GM23338 (cell line): ENCODE results near the gene EBLN1.

Experiments used
- CREB1 ChIP-seq: fragments of 250-450 bp; sonication (Bioruptor Pico); IDR thresholded peaks from 2 replicates; pipeline ENCODE4 v1.5.0; 2020; ENCODE audit warnings: low read depth, mild to moderate bottlenecking, moderate library complexity
- EZH2 ChIP-seq: fragments of 200-600 bp; sonication (generic); IDR thresholded peaks from one replicate; pipeline ENCODE4 v1.8.0; 2017; ENCODE audit warnings: antibody characterized with exemption, mild to moderate bottlenecking, low read depth; ENCODE audit not compliant: unreplicated experiment
- EZH2phosphoT487 ChIP-seq: fragments of 200-600 bp; sonication (generic); IDR thresholded peaks from one replicate; pipeline ENCODE4 v1.8.1; 2018; ENCODE audit warnings: antibody characterized with exemption; ENCODE audit not compliant: unreplicated experiment
- JUNB ChIP-seq: IDR thresholded peaks from one replicate; pipeline ENCODE4 v1.6.1; 2016; ENCODE audit warnings: antibody characterized with exemption; ENCODE audit not compliant: unreplicated experiment
- POLR2AphosphoS5 ChIP-seq: IDR thresholded peaks from 2 replicates; pipeline ENCODE4 v1.6.1; 2016; ENCODE audit warnings: antibody characterized with exemption, low read depth
- ZNF114 ChIP-seq: fragments of 250-450 bp; sonication (Bioruptor Pico); IDR thresholded peaks from 2 replicates; pipeline ENCODE4 v1.5.0; 2020; ENCODE audit warnings: mild to moderate bottlenecking, moderate library complexity
- TF ChIP-seq, protein P1 (sequence below), 2 experiments: fragments of 200-600 bp in 1 of 2; sonication (generic) in 1 of 2; conservative IDR thresholded peaks; 2 replicates each; pipeline versions ENCODE4 v1.5.1 to v1.6.1; 2016 to 2017; ENCODE audit warnings: antibody characterized with exemption in 2 of 2, low read depth in 2 of 2, mild to moderate bottlenecking in 2 of 2, moderate library complexity in 1 of 2
- TF ChIP-seq, protein P2 (sequence below): IDR thresholded peaks from one replicate; pipeline ENCODE4 v1.6.1; 2018; ENCODE audit warnings: antibody characterized with exemption; ENCODE audit not compliant: unreplicated experiment
- TF ChIP-seq, protein P3 (sequence below): fragments of 250-450 bp; sonication (Bioruptor Pico); IDR thresholded peaks from 2 replicates; pipeline ENCODE4 v1.5.0; 2020; ENCODE audit warnings: mild to moderate bottlenecking, moderate library complexity

DNA sequence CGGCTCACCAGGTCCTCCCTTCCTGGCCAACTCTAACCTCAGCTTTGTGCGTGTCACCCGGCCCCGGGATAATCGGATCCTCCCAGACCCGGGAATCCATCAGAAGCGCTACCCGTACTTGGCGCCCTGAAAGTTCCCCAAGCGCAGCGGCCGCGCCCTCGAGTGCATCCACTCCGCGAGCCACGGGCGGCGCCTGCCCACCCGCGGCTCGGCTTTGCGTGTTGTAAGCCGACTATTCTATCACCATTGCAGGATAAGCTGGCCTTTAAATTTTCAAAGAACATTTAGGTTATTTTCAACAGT lies 35.7 kb upstream of the EBLN1 start:
- TF ChIP-seq, protein P1, sequence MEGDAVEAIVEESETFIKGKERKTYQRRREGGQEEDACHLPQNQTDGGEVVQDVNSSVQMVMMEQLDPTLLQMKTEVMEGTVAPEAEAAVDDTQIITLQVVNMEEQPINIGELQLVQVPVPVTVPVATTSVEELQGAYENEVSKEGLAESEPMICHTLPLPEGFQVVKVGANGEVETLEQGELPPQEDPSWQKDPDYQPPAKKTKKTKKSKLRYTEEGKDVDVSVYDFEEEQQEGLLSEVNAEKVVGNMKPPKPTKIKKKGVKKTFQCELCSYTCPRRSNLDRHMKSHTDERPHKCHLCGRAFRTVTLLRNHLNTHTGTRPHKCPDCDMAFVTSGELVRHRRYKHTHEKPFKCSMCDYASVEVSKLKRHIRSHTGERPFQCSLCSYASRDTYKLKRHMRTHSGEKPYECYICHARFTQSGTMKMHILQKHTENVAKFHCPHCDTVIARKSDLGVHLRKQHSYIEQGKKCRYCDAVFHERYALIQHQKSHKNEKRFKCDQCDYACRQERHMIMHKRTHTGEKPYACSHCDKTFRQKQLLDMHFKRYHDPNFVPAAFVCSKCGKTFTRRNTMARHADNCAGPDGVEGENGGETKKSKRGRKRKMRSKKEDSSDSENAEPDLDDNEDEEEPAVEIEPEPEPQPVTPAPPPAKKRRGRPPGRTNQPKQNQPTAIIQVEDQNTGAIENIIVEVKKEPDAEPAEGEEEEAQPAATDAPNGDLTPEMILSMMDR (conservative IDR thresholded peaks at IDR 0.05; ENCODE audit: low read depth in 2 of 2), result no peak
- TF ChIP-seq, protein P2, sequence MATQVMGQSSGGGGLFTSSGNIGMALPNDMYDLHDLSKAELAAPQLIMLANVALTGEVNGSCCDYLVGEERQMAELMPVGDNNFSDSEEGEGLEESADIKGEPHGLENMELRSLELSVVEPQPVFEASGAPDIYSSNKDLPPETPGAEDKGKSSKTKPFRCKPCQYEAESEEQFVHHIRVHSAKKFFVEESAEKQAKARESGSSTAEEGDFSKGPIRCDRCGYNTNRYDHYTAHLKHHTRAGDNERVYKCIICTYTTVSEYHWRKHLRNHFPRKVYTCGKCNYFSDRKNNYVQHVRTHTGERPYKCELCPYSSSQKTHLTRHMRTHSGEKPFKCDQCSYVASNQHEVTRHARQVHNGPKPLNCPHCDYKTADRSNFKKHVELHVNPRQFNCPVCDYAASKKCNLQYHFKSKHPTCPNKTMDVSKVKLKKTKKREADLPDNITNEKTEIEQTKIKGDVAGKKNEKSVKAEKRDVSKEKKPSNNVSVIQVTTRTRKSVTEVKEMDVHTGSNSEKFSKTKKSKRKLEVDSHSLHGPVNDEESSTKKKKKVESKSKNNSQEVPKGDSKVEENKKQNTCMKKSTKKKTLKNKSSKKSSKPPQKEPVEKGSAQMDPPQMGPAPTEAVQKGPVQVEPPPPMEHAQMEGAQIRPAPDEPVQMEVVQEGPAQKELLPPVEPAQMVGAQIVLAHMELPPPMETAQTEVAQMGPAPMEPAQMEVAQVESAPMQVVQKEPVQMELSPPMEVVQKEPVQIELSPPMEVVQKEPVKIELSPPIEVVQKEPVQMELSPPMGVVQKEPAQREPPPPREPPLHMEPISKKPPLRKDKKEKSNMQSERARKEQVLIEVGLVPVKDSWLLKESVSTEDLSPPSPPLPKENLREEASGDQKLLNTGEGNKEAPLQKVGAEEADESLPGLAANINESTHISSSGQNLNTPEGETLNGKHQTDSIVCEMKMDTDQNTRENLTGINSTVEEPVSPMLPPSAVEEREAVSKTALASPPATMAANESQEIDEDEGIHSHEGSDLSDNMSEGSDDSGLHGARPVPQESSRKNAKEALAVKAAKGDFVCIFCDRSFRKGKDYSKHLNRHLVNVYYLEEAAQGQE, result no peak
- TF ChIP-seq EZH2, result peak; percentile 95
- no peak for TF ChIP-seq EZH2phosphoT487
- no peak for TF ChIP-seq POLR2AphosphoS5
- no peak for TF ChIP-seq JUNB
- TF ChIP-seq ZNF114 (CRISPR knock-in tag), result no peak
- no peak for TF ChIP-seq CREB1 (CRISPR knock-in tag)
- TF ChIP-seq, protein P3, sequence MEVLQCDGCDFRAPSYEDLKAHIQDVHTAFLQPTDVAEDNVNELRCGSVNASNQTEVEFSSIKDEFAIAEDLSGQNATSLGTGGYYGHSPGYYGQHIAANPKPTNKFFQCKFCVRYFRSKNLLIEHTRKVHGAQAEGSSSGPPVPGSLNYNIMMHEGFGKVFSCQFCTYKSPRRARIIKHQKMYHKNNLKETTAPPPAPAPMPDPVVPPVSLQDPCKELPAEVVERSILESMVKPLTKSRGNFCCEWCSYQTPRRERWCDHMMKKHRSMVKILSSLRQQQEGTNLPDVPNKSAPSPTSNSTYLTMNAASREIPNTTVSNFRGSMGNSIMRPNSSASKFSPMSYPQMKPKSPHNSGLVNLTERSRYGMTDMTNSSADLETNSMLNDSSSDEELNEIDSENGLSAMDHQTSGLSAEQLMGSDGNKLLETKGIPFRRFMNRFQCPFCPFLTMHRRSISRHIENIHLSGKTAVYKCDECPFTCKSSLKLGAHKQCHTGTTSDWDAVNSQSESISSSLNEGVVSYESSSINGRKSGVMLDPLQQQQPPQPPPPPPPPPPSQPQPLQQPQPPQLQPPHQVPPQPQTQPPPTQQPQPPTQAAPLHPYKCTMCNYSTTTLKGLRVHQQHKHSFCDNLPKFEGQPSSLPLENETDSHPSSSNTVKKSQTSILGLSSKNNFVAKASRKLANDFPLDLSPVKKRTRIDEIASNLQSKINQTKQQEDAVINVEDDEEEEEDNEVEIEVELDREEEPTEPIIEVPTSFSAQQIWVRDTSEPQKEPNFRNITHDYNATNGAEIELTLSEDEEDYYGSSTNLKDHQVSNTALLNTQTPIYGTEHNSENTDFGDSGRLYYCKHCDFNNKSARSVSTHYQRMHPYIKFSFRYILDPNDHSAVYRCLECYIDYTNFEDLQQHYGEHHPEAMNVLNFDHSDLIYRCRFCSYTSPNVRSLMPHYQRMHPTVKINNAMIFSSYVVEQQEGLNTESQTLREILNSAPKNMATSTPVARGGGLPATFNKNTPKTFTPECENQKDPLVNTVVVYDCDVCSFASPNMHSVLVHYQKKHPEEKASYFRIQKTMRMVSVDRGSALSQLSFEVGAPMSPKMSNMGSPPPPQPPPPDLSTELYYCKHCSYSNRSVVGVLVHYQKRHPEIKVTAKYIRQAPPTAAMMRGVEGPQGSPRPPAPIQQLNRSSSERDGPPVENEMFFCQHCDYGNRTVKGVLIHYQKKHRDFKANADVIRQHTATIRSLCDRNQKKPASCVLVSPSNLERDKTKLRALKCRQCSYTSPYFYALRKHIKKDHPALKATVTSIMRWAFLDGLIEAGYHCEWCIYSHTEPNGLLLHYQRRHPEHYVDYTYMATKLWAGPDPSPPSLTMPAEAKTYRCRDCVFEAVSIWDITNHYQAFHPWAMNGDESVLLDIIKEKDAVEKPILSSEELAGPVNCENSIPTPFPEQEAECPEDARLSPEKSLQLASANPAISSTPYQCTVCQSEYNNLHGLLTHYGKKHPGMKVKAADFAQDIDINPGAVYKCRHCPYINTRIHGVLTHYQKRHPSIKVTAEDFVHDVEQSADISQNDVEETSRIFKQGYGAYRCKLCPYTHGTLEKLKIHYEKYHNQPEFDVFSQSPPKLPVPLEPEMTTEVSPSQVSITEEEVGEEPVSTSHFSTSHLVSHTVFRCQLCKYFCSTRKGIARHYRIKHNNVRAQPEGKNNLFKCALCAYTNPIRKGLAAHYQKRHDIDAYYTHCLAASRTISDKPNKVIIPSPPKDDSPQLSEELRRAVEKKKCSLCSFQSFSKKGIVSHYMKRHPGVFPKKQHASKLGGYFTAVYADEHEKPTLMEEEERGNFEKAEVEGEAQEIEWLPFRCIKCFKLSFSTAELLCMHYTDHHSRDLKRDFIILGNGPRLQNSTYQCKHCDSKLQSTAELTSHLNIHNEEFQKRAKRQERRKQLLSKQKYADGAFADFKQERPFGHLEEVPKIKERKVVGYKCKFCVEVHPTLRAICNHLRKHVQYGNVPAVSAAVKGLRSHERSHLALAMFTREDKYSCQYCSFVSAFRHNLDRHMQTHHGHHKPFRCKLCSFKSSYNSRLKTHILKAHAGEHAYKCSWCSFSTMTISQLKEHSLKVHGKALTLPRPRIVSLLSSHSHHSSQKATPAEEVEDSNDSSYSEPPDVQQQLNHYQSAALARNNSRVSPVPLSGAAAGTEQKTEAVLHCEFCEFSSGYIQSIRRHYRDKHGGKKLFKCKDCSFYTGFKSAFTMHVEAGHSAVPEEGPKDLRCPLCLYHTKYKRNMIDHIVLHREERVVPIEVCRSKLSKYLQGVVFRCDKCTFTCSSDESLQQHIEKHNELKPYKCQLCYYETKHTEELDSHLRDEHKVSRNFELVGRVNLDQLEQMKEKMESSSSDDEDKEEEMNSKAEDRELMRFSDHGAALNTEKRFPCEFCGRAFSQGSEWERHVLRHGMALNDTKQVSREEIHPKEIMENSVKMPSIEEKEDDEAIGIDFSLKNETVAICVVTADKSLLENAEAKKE (CRISPR knock-in tag), result no peak
